ENCODE results near the gene CDH24. TPM values are rescaled to one million over a fixed set of nuclear protein-coding genes. Genes with fewer than 3 reads are reported as not detected.

CDH24 gene
- total and polyA plus RNA-seq, 2 of the 13 experiments (the other 11 are each of a cell fraction or from before 2014, with no cell fraction given): 0.69 to 0.99 TPM

- TF ChIP-seq ARID4A (CRISPR knock-in tag; IDR thresholded peaks at IDR 0.05; ENCODE audit: borderline replicate concordance) (0 out of 2 replicates have a peak, but pooled peaks have one; percentile 10), SMARCC2 (IDR thresholded peaks at IDR 0.05) (no peak), CENPBD1 (CRISPR knock-in tag; IDR thresholded peaks at IDR 0.05; ENCODE audit: borderline replicate concordance, low read depth) (no peak), ZNF878 (CRISPR knock-in tag; IDR thresholded peaks at IDR 0.05) (no peak), TAF15 (IDR thresholded peaks at IDR 0.05; ENCODE audit: low read depth, low read length, poor library complexity, severe bottlenecking) (peak; percentile 63), ZNF75D (CRISPR knock-in tag; IDR thresholded peaks at IDR 0.05; ENCODE audit: borderline replicate concordance) (no peak), ZNF282 (IDR thresholded peaks at IDR 0.05; ENCODE audit: partially characterized antibody) (peak; percentile 88), NONO (IDR thresholded peaks at IDR 0.05) (peak; percentile 94; the same call in 1 of the 2 replicates), NONO (CRISPR knock-in tag; conservative IDR thresholded peaks at IDR 0.05) (no peak), ZC3H4 (CRISPR knock-in tag; IDR thresholded peaks at IDR 0.05; ENCODE audit: borderline replicate concordance) (no peak), HOXA9 (CRISPR knock-in tag; IDR thresholded peaks at IDR 0.05; ENCODE audit: borderline replicate concordance) (peak; percentile 11; the same call in 1 of the 2 replicates), IRF9 (CRISPR knock-in tag; IDR thresholded peaks at IDR 0.05; ENCODE audit: borderline replicate concordance) (no peak; the same call in 1 of the 2 replicates), MNT (IDR thresholded peaks at IDR 0.05) (0 out of 2 replicates have a peak, but pooled peaks have one; percentile 26), ZNF513 (CRISPR knock-in tag; conservative IDR thresholded peaks at IDR 0.05) (0 out of 2 replicates have a peak, but pooled peaks have one; percentile 67), ATM (IDR thresholded peaks at IDR 0.05; ENCODE audit: borderline replicate concordance) (peak; percentile 81; the same call in 1 of the 2 replicates), IKZF5 (CRISPR knock-in tag; IDR thresholded peaks at IDR 0.05) (no peak), PCBP1 (IDR thresholded peaks at IDR 0.05; ENCODE audit: borderline replicate concordance, low read depth, low read length) (no peak)
These were observed at the start of gene CDH24 (continued) for GRCh38 chr14:23056956-23057756.
